ENCODE data around the gene HES1.

The HES1 gene

DNA sequence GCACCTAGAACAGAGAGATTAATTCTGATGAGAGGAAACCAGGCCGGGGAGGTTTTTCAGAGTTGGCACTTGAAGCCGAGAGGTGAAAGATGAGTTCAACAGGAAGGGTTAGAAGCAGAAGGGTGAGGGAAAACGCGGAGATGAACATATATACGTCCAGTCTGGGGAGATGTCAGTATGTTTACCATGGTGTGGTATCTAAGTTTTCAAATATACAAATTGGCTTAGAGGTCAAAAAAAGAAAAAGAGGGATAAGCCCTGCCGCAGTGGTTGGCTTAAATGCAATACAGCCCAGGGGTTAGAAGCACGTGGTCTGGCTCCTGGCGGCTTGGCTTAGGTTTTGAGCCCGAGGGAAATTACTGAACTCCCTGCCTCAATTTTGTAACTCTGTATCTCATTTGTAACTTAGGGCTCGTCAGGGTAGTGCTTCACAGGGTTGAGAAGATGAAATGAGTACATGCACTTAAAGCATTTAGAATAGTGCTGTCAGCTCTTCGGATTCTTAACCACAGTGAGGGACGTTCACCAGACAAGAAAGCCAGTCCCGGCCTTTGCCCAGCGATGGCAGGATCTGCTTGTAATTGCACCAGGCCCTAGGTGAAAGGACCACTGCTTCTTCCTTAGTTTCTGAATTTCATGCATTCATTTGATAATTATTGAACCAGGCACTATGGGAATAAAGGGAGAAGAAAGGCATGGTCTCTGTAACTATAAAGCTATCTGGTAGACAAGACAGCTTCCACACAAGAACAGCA is 6.4 kb downstream of the HES1 start:
- no peaks in the 10 kb centered on the region for H3K9me3 ChIP-seq (ENCODE audit: insufficient read depth, low read length)
- no peaks in the 10 kb centered on the region for H3K27me3 ChIP-seq (ENCODE audit: low read length)
- H3K27ac ChIP-seq (ENCODE audit: low read depth, low read length) = no peak overlapping the region
- H2AFZ ChIP-seq (ENCODE audit: low read depth, low read length, severe bottlenecking) = no peak overlapping the region
- H3K79me2 ChIP-seq (ENCODE audit: insufficient read depth, low read length) = no peaks in the 10 kb centered on the region
- peak overlapping the region; percentile 53 for H3K9ac ChIP-seq (ENCODE audit: low read length)
- peaks cover 33% of the 10 kb centered on the region for H3F3A ChIP-seq (ENCODE audit: insufficient read depth)
- no peaks in the 10 kb centered on the region for H4K20me1 ChIP-seq (ENCODE audit: low read depth, low read length)
- no peak for TF ChIP-seq EZH2phosphoT487 (conservative IDR thresholded peaks at IDR 0.05; ENCODE audit: low read length)
- no peak for TF ChIP-seq CTCF (IDR thresholded peaks at IDR 0.05; ENCODE audit: insufficient read depth, low read length, poor library complexity, severe bottlenecking)
- H3K4me2 ChIP-seq (ENCODE audit: low read depth, low read length, poor library complexity, severe bottlenecking) = peak overlapping the region; percentile 49
- no peaks in the 10 kb centered on the region for H3K9me2 ChIP-seq (replicated peaks; ENCODE audit: insufficient read depth, low read length)
- peaks cover 8% of the 10 kb centered on the region; the same call in 1 of the 2 replicates for H3K36me3 ChIP-seq (ENCODE audit: low read length)
- no peak overlapping the region for H3K4me3 ChIP-seq (ENCODE audit: insufficient read depth, low read length, poor library complexity, severe bottlenecking)

DNA sequence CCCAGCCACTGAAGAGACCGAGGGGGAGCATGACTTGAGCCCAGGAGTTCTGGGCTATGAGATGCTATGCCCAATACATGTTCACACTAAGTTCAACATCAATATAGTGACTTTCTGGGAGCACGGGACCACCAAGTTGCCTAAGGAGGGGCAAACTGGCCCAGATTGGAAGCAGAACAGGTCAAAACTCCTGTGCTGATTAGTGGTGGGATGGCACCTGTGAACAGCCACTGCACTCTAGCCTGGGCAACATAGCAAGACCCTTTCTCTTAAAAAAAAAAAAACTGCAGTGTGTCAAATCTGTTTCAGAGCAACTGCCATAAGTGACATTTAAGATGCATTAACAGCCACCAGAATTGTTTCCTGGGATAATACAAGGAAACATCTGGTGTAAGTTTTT is 9.8 kb downstream of the HES1 start:
- peaks cover 5% of the 10 kb centered on the region; the same call in 1 of the 2 replicates for H3F3A ChIP-seq (ENCODE audit: insufficient read depth)
- H2AFZ ChIP-seq (ENCODE audit: low read depth, low read length, severe bottlenecking) = no peak overlapping the region
- no peaks in the 10 kb centered on the region for H3K79me2 ChIP-seq (ENCODE audit: insufficient read depth, low read length)
- no peak overlapping the region for H3K4me3 ChIP-seq (ENCODE audit: insufficient read depth, low read length, poor library complexity, severe bottlenecking)
- no peak overlapping the region for H3K27ac ChIP-seq (ENCODE audit: low read depth, low read length)
- no peak overlapping the region for H3K4me2 ChIP-seq (ENCODE audit: low read depth, low read length, poor library complexity, severe bottlenecking)
- no peaks in the 10 kb centered on the region for H4K20me1 ChIP-seq (ENCODE audit: low read depth, low read length)
- H3K27me3 ChIP-seq (ENCODE audit: low read length) = no peaks in the 10 kb centered on the region
- no peaks in the 10 kb centered on the region for H3K36me3 ChIP-seq (ENCODE audit: low read length)
- H3K9me2 ChIP-seq (replicated peaks; ENCODE audit: insufficient read depth, low read length) = no peaks in the 10 kb centered on the region
- no peak overlapping the region for H3K9ac ChIP-seq (ENCODE audit: low read length)
- no peaks in the 10 kb centered on the region for H3K9me3 ChIP-seq (ENCODE audit: insufficient read depth, low read length)
- TF ChIP-seq EZH2phosphoT487 (conservative IDR thresholded peaks at IDR 0.05; ENCODE audit: low read length) = no peak
- no peak for TF ChIP-seq CTCF (IDR thresholded peaks at IDR 0.05; ENCODE audit: insufficient read depth, low read length, poor library complexity, severe bottlenecking)

DNA sequence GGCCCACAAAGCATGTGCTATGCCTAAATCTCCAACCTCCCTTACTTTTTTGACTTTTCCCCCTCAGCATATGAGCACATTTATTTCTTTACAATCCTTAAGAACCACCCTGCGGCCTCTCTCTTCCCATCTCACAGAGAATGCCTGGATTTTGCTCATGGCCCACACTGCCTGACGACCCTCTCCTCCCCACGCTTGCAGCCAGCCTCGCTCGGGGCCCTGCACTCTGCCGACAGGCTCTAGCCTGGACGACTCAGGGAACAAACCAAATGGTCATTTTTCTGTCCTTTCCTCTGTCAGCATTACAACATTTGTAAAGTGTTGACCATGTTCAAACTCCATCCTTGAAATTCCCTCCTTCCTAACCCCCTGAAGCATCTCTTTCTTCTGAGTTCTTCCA is 11.7 kb downstream of the HES1 start:
- H3K4me3 ChIP-seq (ENCODE audit: insufficient read depth, low read length, poor library complexity, severe bottlenecking) = no peak overlapping the region
- H4K20me1 ChIP-seq (ENCODE audit: low read depth, low read length) = no peaks in the 10 kb centered on the region
- no peak overlapping the region for H2AFZ ChIP-seq (ENCODE audit: low read depth, low read length, severe bottlenecking)
- no peaks in the 10 kb centered on the region for H3F3A ChIP-seq (ENCODE audit: insufficient read depth)
- H3K9me3 ChIP-seq (ENCODE audit: insufficient read depth, low read length) = no peaks in the 10 kb centered on the region
- no peaks in the 10 kb centered on the region for H3K27me3 ChIP-seq (ENCODE audit: low read length)
- no peak overlapping the region for H3K27ac ChIP-seq (ENCODE audit: low read depth, low read length)
- H3K4me2 ChIP-seq (ENCODE audit: low read depth, low read length, poor library complexity, severe bottlenecking) = no peak overlapping the region
- no peak overlapping the region for H3K9ac ChIP-seq (ENCODE audit: low read length)
- H3K9me2 ChIP-seq (replicated peaks; ENCODE audit: insufficient read depth, low read length) = no peaks in the 10 kb centered on the region
- H3K79me2 ChIP-seq (ENCODE audit: insufficient read depth, low read length) = no peaks in the 10 kb centered on the region
- TF ChIP-seq EZH2phosphoT487 (conservative IDR thresholded peaks at IDR 0.05; ENCODE audit: low read length) (no peak), CTCF (IDR thresholded peaks at IDR 0.05; ENCODE audit: insufficient read depth, low read length, poor library complexity, severe bottlenecking) (no peak)
- H3K36me3 ChIP-seq (ENCODE audit: low read length) = no peaks in the 10 kb centered on the region

Measured in SU-DHL-6 (cell line).